ENCODE results near the gene LMNTD2.

DNA sequence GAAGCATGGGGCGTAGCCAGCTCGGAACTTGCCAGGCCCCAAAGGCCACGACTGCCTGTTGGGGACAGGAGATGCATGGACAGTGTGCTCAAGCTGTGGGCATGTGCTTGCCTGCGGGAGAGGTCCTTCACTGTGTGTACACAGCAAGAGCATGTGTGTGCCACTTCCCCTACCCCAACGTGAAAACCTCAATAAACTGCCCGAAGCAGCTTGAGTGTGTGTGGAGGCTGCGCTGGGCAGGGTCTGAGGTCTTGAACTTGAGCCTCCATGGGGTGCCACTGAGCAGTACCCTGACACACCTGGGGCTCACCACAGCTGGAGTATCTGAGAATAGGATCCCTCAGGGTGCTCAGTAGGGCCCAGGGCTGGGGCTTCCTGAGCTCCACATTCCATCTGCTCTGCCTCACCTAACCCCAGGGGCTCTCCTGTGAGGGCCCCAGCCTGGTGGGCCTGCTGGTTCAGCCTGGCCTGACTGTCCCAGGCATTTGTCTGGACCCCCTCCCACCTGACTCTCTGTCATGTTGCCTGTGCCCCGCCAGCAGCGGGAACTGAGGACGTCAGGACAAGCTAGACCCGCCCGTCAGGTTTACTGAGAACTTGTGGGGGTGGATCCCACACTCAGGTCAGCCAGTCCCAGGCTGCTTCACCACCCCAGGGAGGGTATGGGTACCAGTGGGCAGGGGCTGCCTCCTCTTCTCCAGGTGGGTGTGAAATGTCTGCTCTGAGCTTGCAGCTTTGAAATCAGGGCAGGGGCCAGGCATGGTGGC is 3.5 kb upstream of the LMNTD2 start:
- TF ChIP-seq HOXA7 (CRISPR knock-in tag; IDR thresholded peaks at IDR 0.05) (no peak), HDAC2 (IDR thresholded peaks at IDR 0.05) (no peak), NFE2L2 (conservative IDR thresholded peaks at IDR 0.05; ENCODE audit: low read length) (no peak), RFX5 (IDR thresholded peaks at IDR 0.05) (no peak), CEBPB (IDR thresholded peaks at IDR 0.05) (no peak)
- TF ChIP-seq, protein P1, sequence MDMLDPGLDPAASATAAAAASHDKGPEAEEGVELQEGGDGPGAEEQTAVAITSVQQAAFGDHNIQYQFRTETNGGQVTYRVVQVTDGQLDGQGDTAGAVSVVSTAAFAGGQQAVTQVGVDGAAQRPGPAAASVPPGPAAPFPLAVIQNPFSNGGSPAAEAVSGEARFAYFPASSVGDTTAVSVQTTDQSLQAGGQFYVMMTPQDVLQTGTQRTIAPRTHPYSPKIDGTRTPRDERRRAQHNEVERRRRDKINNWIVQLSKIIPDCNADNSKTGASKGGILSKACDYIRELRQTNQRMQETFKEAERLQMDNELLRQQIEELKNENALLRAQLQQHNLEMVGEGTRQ (IDR thresholded peaks at IDR 0.05): no peak
- TF ChIP-seq, protein P2, sequence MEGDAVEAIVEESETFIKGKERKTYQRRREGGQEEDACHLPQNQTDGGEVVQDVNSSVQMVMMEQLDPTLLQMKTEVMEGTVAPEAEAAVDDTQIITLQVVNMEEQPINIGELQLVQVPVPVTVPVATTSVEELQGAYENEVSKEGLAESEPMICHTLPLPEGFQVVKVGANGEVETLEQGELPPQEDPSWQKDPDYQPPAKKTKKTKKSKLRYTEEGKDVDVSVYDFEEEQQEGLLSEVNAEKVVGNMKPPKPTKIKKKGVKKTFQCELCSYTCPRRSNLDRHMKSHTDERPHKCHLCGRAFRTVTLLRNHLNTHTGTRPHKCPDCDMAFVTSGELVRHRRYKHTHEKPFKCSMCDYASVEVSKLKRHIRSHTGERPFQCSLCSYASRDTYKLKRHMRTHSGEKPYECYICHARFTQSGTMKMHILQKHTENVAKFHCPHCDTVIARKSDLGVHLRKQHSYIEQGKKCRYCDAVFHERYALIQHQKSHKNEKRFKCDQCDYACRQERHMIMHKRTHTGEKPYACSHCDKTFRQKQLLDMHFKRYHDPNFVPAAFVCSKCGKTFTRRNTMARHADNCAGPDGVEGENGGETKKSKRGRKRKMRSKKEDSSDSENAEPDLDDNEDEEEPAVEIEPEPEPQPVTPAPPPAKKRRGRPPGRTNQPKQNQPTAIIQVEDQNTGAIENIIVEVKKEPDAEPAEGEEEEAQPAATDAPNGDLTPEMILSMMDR (IDR thresholded peaks at IDR 0.05): no peak
